H1 (cell line): Measurements from ENCODE around the gene ZNF496.

ENCODE experiments used
- EP300 ChIP-seq, 2 experiments: IDR thresholded peaks; 1 replicate in 1 of 2; 2 replicates in 1 of 2; pipeline ENCODE4 v1.6.1; 2011 to 2012; ENCODE audit warnings: low read depth in 2 of 2, low read length in 2 of 2, mild to moderate bottlenecking in 2 of 2, borderline replicate concordance in 1 of 2, inconsistent platforms in 1 of 2, moderate library complexity in 1 of 2
- SP1 ChIP-seq: IDR thresholded peaks from 2 replicates; pipeline ENCODE4 v1.6.1; 2011; ENCODE audit warnings: low read depth, low read length
- TBP ChIP-seq: IDR thresholded peaks from 2 replicates; pipeline ENCODE4 v1.6.1; 2011; ENCODE audit warnings: low read depth, low read length, improper control_type of control experiment
- TF ChIP-seq, protein P1 (sequence below), 3 experiments: IDR thresholded peaks; 1 replicate in 2 of 3; 2 replicates in 1 of 3; pipeline versions ENCODE4 v1.5.1 to v1.6.1; 2011; ENCODE audit warnings: low read length in 3 of 3, mild to moderate bottlenecking in 3 of 3, inconsistent platforms in 2 of 3, low read depth in 1 of 3, moderate library complexity in 1 of 3; ENCODE audit not compliant: insufficient read depth in 1 of 3; ENCODE audit errors: control extremely low read depth in 1 of 3

DNA sequence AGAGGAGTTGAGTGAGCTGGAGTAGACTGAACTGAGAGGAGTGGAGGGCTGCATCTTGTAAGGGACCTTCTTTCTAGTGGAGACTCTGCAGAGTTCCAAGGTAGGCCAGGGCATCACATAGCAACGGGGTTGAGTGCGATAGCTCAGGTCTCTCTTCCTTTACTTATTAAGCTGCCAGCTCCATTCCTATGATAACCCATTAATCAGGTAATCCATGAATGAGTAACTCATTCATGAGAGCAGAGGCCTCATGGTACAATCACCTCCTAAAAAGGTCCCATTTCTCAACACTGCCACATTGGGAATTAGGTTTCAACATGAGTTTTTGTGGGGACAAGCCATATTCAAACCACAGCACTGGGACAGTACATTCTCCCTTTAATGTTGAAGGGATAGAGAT is 54.5 kb downstream of the ZNF496 start:
- TF ChIP-seq EP300 (IDR thresholded peaks at IDR 0.05; ENCODE audit: borderline replicate concordance in 1 of 2, low read depth in 2 of 2, low read length in 2 of 2) = no peak
- TF ChIP-seq, protein P1, sequence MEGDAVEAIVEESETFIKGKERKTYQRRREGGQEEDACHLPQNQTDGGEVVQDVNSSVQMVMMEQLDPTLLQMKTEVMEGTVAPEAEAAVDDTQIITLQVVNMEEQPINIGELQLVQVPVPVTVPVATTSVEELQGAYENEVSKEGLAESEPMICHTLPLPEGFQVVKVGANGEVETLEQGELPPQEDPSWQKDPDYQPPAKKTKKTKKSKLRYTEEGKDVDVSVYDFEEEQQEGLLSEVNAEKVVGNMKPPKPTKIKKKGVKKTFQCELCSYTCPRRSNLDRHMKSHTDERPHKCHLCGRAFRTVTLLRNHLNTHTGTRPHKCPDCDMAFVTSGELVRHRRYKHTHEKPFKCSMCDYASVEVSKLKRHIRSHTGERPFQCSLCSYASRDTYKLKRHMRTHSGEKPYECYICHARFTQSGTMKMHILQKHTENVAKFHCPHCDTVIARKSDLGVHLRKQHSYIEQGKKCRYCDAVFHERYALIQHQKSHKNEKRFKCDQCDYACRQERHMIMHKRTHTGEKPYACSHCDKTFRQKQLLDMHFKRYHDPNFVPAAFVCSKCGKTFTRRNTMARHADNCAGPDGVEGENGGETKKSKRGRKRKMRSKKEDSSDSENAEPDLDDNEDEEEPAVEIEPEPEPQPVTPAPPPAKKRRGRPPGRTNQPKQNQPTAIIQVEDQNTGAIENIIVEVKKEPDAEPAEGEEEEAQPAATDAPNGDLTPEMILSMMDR (IDR thresholded peaks at IDR 0.05; ENCODE audit: control extremely low read depth in 1 of 3, insufficient read depth in 1 of 3, low read depth in 1 of 3, low read length in 3 of 3) = no peak
- no peak for TF ChIP-seq SP1
- TF ChIP-seq TBP = no peak
